Measurements from ENCODE around the gene PIAS4.
"Not testable (repeated sequence)": the region's sequence is repeated elsewhere in the genome, so short reads cannot be mapped to it uniquely, and the experiment has no call there.

The PIAS4 gene

GRCh38 chr19:3998667-3999412 lies 8.7 kb upstream of the PIAS4 start:
- DNase-seq, result not testable (repeated sequence)

- DNase-seq, result not testable (repeated sequence)
Measured at GRCh38 chr19:4000798-4001197, 6.7 kb upstream of the PIAS4 start.

- DNase-seq, result not testable (repeated sequence)
Measured at GRCh38 chr19:4005436-4005835, 2.1 kb upstream of the PIAS4 start.

- DNase-seq, result no peak
Measured at GRCh38 chr19:4007836-4008539, 452 bp downstream of the PIAS4 start.

- no peak for DNase-seq
Measured at GRCh38 chr19:4009990-4010807, 2.7 kb downstream of the PIAS4 start.

- no peak for DNase-seq
Measured at GRCh38 chr19:4010808-4011110, 3.2 kb downstream of the PIAS4 start.

GRCh38 chr19:4011430-4011829 lies 3.9 kb downstream of the PIAS4 start:
- not testable (repeated sequence) for DNase-seq

- no peak for DNase-seq
Measured at GRCh38 chr19:4012092-4012974, 4.8 kb downstream of the PIAS4 start.

- no peak for DNase-seq
Measured at GRCh38 chr19:4012975-4013634, 5.6 kb downstream of the PIAS4 start.

GRCh38 chr19:4013886-4014540 lies 6.5 kb downstream of the PIAS4 start:
- no peak for DNase-seq

- DNase-seq, result peak; percentile 47
Measured at GRCh38 chr19:4014541-4015491, 7.3 kb downstream of the PIAS4 start.

GRCh38 chr19:4015705-4016402 lies 8.3 kb downstream of the PIAS4 start:
- no peak for DNase-seq

GRCh38 chr19:4016486-4016885 lies 8.9 kb downstream of the PIAS4 start:
- DNase-seq, result no peak

- no peak for DNase-seq
Measured at GRCh38 chr19:4016903-4017638, 9.5 kb downstream of the PIAS4 start.

- no peak for DNase-seq
Measured at GRCh38 chr19:4018140-4018613, 10.6 kb downstream of the PIAS4 start.

- no peak for DNase-seq
Measured at GRCh38 chr19:4018775-4019504, 11.4 kb downstream of the PIAS4 start.

- no peak for DNase-seq
Measured at GRCh38 chr19:4019578-4019977, 12.0 kb downstream of the PIAS4 start.

Measured in CD4-positive, alpha-beta T cell treated with Interleukin-17A for 1 hour (primary cell).